CD4-positive, alpha-beta T cell treated with Interleukin-12 subunit alpha and Interleukin-12 subunit beta, for 1 hour (primary cell): ENCODE data around the gene ESPL1.
"Not testable (repeated sequence)": the region's sequence is repeated elsewhere in the genome, so short reads cannot be mapped to it uniquely, and the experiment has no call there.

ENCODE experiments used
- DNase-seq: peaks from one replicate; pipeline ENCODE4 v3.0.0-alpha.2; 2020

Gene ESPL1

DNA sequence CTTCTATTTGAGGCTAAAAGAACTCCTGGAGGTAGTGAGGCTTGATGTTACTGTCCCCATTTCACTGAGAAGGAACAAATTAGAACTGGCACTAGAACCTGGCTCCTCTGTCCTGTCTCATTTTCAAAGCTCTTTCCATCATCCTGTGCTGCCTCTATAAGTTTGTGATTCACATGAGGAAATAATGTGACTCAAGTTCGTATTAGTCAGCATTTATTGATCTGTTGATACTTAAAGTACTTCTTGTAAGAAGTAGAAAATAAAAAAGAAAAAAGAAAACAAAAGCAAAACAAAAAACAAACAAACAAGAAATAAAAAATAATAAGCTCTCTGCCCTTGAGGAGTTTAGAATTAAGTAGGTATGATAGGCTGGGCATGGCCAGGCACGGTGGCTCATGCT is 2.3 kb upstream of the ESPL1 start:
- no peak for DNase-seq

DNA sequence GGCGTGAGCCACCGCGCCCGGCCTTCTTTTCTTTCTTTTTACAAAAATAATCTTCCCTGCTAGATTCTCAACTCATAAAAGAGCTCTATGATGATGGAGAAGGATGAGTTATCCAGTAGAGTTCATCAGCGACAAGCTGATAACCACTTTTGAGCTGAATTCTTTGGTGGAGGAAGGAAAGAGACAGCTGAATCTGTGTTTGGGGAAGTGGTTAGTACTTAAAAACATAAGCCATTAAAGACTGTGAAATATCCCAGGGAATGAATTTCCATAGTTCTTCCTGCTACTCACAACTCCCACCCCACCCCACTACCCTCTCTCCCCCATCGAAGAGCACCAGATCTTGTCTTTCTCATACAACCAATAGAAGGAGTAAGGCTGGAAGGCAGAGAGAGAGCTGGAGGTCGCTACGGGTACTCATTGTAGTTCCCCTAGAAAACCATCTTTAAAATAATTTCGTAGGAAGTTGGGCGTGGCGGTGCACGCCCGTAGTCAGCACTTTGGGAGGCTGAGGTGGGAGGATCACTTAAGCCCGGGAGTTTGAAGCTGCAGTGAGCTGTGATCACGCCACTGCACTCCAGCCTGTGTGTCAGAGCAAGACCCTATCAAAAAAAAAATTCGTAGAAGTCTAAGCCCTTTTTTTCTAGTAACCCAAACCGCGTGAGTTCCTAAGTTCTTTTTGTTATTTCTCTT is 647 bp upstream of the ESPL1 start:
- no peak for DNase-seq

DNA sequence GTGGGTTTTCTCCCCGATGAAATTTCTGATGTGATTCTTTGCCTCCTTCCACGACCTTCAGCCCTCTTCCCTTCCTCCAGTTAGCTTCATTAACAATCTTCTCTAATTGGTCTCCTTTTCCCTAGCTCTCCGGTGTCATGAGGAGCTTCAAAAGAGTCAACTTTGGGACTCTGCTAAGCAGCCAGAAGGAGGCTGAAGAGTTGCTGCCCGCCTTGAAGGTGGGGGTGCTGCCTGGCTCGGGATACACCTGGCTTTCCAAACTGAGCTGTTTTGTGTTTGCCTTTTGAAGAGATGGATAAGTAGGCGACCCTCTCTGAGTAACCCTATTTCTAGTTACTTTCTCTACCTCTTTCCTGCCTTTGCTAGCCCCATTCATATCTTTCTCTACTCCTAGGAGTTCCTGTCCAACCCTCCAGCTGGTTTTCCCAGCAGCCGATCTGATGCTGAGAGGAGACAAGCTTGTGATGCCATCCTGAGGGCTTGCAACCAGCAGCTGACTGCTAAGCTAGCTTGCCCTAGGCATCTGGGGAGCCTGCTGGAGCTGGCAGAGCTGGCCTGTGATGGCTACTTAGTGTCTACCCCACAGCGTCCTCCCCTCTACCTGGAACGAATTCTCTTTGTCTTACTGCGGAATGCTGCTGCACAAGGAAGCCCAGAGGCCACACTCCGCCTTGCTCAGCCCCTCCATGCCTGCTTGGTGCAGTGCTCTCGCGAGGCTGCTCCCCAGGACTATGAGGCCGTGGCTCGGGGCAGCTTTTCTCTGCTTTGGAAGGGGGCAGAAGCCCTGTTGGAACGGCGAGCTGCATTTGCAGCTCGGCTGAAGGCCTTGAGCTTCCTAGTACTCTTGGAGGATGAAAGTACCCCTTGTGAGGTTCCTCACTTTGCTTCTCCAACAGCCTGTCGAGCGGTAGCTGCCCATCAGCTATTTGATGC is 797 bp downstream of the ESPL1 start:
- no peak for DNase-seq

DNA sequence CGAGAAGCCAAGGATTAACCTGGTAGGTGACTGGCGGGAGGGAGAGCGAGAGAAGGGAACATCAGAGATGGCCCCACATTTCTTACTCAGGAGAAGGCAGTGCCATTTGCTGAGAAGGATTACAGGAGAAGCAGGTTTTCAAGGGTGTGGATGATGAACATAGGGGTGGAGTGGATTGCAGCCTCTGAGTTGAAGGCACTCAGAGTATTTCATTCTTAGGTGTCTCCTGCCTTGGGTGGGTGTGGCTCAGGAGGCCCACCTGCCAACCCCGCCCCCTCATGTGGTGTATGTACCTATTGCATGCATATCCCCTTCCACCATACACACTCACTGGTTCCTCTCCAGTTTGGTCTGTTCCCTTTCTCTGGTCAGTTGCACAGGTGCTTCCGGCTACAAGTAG is 6.3 kb downstream of the ESPL1 start:
- no peak for DNase-seq

DNA sequence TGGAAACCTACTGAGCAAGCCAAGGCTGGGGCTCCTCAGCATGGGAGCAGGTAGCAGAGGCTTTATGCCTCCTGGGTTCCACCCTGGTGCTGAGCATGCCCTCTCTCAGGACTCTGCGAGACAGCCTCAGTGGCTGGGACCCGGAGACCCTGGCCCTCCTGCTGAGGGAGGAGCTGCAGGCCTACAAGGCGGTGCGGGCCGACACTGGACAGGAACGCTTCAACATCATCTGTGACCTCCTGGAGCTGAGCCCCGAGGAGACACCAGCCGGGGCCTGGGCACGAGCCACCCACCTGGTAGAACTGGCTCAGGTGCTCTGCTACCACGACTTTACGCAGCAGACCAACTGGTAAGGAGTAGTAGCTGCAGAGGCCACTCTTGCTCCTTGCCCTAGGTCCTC is 8.4 kb downstream of the ESPL1 start:
- DNase-seq, result no peak

DNA sequence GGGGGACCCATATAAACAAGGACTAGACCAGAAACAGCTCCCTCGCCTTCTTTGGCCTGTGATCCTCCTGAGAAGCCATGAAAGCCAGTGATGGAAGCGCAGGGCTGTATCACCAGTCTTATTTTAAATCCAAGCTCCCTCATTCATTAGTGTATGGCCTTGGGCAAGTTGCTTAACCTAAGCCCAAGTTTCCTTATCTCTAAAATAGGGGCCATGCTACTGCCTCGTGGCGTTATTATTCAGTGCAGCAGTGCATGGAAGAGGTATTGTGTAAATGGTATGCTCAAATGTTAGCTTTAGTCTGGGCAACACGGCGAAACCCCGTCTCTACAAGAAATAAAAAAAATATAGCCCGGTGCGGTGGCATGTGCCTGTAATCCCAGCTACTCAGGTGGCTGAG is 9.9 kb downstream of the ESPL1 start:
- no peak for DNase-seq

DNA sequence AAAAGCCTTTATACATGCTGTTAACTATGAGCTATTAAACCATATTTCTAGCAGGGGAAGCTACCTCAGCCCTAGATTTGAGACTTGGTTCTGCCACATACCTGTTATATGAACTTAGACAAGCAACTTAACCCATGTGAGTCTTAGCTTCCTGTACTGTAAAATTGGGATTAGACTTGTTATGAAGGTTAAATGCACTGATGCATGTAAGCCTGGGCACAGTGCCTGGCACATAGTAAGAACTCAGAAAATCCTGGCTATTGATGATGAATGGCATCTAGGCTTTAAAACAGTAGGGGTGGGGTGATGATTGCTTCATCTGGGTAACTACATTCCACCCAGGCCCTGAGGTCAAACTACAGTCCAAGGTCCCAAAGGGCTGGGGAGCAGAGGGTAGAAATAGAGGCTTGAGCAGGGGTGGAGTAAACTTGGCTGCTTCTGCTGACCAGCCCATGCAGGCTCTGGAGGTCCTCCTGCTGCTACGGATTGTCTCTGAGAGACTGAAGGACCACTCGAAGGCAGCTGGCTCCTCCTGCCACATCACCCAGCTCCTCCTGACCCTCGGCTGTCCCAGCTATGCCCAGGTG is 11.3 kb downstream of the ESPL1 start:
- DNase-seq, result no peak

DNA sequence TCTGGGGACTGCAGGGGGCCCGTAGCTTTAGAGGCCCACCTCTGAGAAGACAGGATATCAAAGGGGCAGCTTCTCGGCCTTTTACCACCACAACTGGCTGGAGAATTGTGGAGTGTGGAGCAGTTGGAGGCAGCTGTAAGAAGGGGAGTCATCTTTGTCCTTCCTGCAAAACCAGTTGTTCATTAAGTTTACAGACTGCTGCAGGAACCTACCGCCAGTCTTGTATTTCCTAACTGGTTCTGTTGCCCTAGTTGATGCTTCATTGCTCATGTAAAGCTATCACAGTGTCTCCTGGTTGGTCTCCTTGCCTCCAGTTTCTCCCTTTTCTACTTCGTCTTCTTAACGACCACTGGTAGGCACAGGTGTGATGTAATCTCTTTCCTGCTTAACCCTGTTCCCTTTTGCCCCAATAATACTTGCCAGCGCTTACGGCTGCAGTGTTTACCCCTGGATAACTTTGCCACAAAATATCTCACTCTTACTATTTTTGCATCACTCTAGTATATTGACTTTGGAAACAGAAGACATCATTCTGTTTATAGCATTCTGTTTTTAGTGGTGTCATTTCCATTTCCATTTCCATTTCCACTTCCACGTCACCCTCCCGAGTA is 11.9 kb downstream of the ESPL1 start:
- no peak for DNase-seq

DNA sequence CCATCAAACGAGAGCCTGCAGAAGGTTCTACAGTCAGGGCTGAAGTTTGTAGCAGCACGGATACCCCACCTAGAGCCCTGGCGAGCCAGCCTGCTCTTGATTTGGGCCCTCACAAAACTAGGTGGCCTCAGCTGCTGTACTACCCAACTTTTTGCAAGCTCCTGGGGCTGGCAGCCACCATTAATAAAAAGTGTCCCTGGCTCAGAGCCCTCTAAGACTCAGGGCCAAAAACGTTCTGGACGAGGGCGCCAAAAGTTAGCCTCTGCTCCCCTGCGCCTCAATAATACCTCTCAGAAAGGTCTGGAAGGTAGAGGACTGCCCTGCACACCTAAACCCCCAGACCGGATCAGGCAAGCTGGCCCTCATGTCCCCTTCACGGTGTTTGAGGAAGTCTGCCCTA is 18.3 kb downstream of the ESPL1 start:
- no peak for DNase-seq

DNA sequence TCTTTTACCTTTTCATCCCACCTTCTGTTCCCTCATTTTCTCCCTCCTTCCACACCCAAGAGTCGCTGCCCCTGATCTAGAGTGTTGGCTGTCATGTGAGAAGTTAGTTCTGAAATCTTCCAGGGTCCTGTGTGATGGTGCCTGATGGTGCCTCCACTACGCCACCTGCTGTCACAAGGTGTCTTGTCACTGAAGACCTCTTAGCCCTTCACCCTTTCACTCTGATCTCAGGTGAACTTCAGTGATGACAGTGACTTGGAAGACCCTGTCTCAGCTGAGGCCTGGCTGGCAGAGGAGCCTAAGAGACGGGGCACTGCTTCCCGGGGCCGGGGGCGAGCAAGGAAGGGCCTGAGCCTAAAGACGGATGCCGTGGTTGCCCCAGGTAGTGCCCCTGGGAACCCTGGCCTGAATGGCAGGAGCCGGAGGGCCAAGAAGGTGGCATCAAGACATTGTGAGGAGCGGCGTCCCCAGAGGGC is 19.7 kb downstream of the ESPL1 start:
- DNase-seq, result peak; percentile 81

DNA sequence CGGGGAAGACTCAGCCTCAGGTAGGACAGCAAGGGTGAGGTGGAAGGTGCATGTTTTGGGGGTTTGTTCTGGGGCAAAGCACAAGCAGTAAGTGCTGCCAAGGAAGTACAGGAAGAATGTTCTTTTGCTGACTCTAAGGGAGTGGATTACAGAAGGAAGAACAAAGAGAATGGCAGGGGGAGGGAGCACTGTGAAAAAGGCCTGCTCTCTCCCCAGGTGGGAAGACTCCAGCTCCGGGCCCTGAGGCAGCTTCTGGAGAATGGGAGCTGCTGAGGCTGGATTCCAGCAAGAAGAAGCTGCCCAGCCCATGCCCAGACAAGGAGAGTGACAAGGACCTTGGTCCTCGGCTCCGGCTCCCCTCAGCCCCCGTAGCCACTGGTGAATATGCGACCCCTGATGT is 20.2 kb downstream of the ESPL1 start:
- no peak for DNase-seq

DNA sequence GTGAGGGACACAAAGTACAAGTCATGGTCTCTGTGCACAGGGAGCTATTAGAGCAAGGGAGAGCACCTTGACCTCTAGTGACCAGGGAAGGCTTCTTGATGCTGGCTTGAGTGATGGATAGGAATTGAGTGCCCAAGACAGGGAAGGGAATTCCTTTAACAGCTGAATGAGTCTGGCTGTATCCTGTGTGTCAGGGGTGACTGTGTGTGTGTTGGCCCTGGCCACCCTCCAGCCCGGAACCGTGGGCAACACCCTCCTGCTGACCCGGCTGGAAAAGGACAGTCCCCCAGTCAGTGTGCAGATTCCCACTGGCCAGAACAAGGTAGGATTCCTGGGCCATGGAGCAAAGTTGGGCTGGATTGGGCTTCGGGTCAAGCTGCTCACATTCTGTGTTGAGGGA is 21.8 kb downstream of the ESPL1 start:
- no peak for DNase-seq

DNA sequence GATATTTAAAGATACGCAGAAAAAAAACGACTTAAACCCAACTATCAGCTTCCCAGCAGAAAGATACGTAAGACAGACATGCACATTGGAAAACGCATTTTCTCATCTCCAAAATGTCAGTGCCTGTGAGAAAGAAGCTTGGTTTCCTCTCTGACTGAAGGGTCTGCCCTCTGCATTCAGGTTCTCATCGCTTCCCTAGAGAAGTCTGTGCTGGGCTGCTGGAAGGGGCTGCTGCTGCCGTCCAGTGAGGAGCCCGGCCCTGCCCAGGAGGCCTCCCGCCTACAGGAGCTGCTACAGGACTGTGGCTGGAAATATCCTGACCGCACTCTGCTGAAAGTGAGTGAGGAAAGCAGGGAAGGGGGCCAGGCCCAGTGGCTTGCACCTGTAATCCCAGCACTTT is 22.6 kb downstream of the ESPL1 start:
- DNase-seq, result no peak

DNA sequence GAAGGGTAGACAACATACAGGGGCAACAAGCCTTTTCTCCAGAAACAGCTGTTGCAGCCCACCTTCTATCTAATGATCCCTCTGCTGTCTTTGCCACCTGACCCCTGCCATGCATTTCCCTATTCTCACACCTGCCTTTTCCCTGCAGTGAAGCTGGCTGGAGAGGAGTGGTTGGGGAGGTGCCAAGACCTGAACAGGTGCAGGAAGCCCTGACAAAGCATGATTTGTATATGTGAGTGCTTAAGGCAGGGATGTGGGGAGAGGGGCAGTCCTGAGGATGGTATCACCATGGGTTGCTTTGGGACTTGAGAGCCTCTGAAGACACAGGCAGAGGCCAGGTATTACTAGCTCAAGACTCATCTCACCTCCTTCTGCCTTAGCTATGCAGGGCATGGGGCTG is 24.3 kb downstream of the ESPL1 start:
- no peak for DNase-seq

DNA sequence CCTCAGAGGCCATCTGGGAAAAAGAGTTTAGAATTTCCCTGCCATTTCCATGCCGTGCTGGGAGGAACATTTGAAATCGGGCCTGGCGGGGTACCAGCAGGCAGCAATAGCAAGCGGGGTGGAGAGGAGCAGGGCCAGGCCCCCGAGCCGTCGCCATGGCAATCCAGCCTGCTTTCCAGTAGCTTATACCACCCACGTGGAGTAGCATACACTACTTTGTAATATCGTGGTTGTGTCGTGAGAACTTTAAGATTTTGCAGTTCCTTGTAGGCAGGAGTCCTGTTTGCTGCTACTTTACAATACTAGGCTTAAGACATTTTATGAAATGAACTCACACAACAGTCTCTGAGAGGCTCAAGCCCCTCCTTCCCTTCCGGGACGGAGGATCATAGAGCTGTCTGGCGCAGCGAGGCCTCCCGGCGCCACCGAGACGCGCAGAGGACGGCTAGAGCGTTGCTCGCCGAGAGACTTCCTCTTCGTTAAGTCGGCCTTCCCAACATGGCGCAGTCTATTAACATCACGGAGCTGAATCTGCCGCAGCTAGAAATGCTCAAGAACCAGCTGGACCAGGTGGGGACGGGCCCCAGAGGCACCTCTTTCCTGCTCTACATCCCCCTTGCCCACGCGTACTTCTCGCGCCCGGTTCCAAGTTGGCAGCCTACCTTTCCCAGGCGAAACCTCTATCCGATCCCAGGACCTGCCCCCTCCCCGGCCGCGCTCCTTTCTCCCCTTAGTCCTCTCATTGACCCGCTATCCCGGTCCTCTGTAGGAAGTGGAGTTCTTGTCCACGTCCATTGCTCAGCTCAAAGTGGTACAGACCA is 27.2 kb downstream of the ESPL1 start, which contains the start of gene PFDN5:
Gene PFDN5 (plus strand): TSS at position 473 of the 821 bp plus-strand sequence. CDS start 26 bp downstream, at position 499.
- peak; percentile 93 for DNase-seq

DNA sequence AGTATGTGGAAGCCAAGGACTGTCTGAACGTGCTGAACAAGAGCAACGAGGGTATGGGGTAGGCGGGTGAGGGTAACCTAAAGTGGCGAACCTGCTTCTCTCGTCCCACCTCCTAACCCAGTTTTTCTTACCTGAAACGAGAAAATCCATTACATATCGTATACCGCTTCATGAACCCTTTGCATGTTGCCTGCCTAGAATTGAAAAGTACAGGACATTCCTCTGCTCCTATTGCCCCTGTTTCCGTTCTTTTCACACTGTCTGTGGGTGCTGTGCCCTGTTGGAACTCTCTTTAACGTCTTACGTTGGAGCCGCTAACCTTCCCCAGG is 27.8 kb downstream of the ESPL1 start:
- DNase-seq, result no peak

DNA sequence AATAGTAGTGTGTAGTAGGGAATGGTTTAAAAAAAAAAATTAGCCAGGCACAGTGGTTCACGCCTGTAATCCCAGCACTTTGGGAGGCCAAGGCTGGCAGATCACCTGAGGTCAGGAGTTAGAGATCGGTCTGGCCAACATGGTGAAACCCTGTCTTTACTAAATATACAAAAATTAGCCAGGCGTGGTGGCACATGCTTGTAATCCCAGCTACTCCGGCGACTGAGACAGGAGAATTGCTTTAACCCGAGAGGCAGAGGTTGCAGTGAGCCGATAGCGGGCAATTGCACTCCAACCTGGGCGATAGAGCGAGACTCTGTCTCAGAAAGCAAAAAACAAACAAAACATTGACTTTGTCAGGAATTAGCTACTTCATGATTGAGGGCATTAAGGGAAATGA is 29.0 kb downstream of the ESPL1 start:
- DNase-seq, result not testable (repeated sequence)

DNA sequence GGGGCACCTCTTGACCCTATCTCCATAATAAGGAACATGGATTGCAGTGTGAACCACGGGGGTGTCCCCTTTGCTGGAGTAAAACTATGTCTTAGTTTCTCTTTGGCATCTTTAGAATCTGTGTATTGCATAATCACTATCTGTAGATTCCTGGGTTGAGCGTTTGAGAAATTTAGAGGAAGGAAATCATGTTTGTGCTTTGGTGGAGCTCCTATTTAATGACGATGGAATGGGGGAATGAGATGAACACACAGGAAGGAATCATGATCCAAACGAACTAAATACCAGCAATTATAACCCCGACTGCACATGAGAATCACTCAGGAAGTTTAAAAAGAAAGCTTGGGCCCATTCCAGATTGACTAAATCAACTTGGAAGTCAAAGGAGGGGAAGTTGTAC is 30.1 kb downstream of the ESPL1 start:
- no peak for DNase-seq

DNA sequence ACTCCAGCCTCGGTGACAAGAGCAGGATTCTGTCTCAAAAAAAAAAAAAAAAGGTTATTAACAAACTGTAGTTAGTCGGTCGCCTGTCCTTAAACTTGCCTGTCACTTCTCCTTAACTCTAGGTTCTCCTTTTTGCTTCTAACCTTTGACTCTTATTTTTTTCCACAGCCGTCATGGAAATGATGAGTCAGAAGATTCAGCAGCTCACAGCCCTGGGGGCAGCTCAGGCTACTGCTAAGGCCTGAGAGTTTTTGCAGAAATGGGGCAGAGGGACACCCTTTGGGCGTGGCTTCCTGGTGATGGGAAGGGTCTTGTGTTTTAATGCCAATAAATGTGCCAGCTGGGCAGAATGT is 31.0 kb downstream of the ESPL1 start:
- peak; percentile 38 for DNase-seq

DNA sequence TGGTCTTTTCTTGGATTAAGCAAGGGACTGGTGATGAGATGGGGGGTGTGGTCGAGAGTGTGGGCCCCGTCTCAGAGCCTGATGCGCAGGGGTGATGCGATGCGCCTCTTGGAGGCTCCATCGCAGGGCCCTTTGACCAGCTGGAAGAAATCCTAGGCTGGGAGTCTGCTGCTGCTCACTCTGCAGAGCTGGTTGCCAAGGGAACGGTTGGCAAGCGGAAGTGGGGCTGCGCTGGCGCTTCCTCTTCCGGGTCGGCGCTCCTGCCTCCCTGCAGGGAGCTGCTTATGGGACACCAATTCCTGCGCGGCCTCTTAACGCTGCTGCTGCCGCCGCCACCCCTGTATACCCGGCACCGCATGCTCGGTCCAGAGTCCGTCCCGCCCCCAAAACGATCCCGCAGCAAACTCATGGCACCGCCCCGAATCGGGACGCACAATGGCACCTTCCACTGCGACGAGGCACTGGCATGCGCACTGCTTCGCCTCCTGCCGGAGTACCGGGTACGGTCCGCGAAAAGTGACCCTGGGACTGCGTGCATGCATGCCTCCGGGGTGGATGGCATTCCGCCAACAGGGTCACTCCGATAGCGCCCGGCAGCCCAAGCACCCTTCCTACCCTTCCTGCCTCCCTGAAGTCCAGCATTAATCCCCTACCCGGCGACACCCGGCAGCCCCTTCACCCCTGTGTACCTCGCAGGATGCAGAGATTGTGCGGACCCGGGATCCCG is 31.5 kb downstream of the ESPL1 start, which contains the start of gene MYG1:
Gene MYG1 (plus strand): TSS at position 242 of the 727 bp plus-strand sequence. CDS start 43 bp downstream, at position 285.
- DNase-seq, result peak; percentile 88

DNA sequence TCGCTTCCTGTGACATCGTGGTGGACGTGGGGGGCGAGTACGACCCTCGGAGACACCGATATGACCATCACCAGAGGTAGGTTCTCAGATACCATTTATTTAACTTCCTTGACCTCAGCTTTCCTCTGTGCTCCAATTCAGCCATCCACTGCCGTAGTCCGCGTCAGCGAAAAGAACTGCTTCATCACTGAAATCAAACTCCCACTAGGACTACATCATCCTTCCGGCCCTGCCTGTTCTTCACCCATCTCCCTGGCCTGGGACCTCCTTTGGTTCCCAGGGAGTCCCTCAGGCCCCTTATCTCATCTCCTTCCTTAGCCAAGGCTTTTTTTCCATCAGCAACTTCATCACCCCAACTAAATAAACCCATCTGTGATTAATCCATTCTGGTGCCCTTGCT is 32.1 kb downstream of the ESPL1 start:
- no peak for DNase-seq

DNA sequence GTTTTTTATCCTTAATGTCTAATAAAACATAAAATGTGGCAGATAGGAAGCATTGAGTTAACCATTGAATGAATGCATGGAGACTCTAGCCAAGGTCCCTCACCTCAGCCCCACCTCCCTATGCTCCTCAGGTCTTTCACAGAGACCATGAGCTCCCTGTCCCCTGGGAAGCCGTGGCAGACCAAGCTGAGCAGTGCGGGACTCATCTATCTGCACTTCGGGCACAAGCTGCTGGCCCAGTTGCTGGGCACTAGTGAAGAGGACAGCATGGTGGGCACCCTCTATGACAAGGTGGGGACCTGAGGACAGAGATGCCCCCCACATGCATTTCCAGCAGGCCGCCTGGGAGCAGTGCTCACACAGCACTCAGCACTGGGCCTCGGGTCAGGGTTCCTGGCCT is 34.8 kb downstream of the ESPL1 start:
- no peak for DNase-seq
